AG04449 (cell line): Measurements from ENCODE around the gene CFAP161.

Experiments used
- CTCF ChIA-PET: fragments of 350-600 bp; formaldehyde crosslinking; extraction: SDS; loops from one replicate; lab custom pipeline; 2021; ENCODE audit warnings: antibody characterized with exemption; lab: Yijun Ruan, JAX
- POLR2A ChIA-PET: fragments of 400-600, 350-600 bp; formaldehyde crosslinking; extraction: SDS; loops from one replicate; lab custom pipeline; 2020; ENCODE audit warnings: antibody characterized with exemption, inconsistent platforms; lab: Yijun Ruan, JAX
- DNase-seq: peaks from one replicate; pipeline ENCODE4 v3.0.0-alpha.2; 2010; ENCODE audit warnings: low read depth, low spot score
- H3K4me3 ChIP-seq: 2 replicates; pipeline ENCODE4 v1.5.1; 2011; ENCODE audit warnings: low read depth, mild to moderate bottlenecking, control low read depth, low read length
- TF ChIP-seq, protein P1 (sequence below): IDR thresholded peaks from one replicate; pipeline ENCODE4 v1.5.1; 2011; ENCODE audit warnings: mild to moderate bottlenecking, moderate library complexity, low read length, control low read depth, inconsistent platforms; ENCODE audit not compliant: insufficient read depth; ENCODE audit errors: missing control alignments

CFAP161 gene

DNA sequence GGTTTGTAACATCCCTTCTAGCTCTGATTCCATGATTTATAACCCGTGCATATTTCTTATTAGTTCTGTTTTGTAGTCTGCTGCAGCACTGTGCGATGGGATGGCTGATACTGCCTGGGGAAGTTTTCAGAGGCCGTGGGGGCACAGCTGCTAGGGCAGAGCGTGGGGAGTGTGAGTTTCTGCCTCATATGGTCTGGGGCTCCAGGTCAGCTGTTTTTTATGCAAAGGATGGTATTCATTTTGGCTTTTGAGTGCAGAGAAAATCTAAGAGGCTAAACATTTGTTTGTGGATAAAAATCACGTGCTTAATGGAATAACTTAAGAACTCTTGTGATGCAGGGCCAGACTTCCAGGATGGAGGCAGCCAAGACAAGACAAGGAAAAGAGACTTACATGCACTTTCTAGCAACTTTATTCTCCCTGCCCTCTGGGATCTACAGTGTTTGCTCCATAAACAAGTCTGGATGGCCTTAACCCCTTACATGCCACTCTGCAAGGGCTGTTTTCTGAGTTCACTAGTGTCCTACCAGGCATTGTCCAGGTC lies 45.5 kb upstream of the CFAP161 start:
- no peak overlapping the region for H3K4me3 ChIP-seq
- TF ChIP-seq, protein P1, sequence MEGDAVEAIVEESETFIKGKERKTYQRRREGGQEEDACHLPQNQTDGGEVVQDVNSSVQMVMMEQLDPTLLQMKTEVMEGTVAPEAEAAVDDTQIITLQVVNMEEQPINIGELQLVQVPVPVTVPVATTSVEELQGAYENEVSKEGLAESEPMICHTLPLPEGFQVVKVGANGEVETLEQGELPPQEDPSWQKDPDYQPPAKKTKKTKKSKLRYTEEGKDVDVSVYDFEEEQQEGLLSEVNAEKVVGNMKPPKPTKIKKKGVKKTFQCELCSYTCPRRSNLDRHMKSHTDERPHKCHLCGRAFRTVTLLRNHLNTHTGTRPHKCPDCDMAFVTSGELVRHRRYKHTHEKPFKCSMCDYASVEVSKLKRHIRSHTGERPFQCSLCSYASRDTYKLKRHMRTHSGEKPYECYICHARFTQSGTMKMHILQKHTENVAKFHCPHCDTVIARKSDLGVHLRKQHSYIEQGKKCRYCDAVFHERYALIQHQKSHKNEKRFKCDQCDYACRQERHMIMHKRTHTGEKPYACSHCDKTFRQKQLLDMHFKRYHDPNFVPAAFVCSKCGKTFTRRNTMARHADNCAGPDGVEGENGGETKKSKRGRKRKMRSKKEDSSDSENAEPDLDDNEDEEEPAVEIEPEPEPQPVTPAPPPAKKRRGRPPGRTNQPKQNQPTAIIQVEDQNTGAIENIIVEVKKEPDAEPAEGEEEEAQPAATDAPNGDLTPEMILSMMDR = no peak
- CTCF ChIA-PET = interaction anchor here (3.2 kb wide), 1 partner anchor 178 kb away, joined by 13 read pairs; no protein-coding TSS in a partner anchor
- DNase-seq = no peak
- POLR2A ChIA-PET = no interaction called here

DNA sequence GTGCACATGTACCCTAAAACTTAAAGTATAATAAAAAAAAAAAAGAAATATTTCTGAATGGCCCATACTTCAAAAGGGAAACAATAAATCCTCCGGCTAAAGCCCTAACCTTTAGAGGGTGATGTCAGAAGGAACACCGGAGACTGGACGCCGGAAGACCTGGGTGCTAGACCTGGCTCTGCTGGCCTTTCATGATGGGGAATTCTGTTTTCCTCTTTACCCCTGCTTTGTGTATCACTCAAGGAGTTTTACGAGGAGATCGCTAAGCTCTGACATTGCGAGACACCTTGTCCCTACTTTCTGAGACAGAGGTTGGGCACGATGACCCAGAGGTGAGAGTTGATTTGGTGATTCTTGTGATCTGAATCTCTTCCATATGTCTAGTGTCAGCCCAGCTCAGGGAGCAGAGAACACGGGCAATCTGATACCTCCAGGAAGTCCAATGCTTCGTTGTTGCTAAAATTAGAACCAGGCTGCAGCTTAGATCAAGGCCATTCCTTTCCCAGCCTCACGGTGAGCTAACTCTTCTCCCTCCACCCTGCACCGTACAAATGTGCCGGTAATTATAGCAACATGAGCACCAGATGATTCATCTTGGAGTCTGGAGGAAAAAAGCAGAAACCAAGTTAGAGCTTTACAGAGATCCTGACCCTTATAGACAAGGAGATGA lies 42.0 kb upstream of the CFAP161 start:
- DNase-seq = peak; percentile 86
- H3K4me3 ChIP-seq = peak overlapping the region; percentile 9
- ChIA-PET CTCF (interaction anchor here (1.0 to 29.4 kb wide), 5 partner anchors 10 to 319 kb away, joined by 3 to 1118 read pairs (median 9); no protein-coding TSS in a partner anchor), POLR2A (interaction anchor here (1.4 kb wide), 1 partner anchor 91 kb away, joined by 3 read pairs; the partner anchor contains the start of gene TLNRD1)
- TF ChIP-seq, protein P1 = no peak

DNA sequence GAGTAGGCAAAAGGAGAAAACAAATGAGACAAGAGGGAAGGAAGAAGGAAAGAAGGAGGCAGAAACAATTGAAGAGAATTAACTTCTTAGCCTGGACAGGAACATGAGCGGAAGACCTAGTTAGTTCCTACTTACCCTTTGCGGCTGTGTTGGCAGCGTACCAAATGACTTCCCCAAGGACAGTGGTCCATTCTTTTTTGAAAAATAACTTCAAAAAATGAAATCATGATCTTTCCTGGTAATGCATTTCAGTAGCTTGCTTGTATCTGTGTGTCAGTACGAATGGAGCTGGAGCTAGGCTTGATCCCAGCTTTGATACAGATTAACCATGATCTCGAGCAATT lies 41.5 kb upstream of the CFAP161 start:
- H3K4me3 ChIP-seq = peak overlapping the region; percentile 9
- CTCF ChIA-PET = interaction anchor here (1.0 to 29.4 kb wide), 6 partner anchors 9 to 318 kb away, joined by 3 to 1118 read pairs (median 6); no protein-coding TSS in a partner anchor
- POLR2A ChIA-PET = interaction anchor here (1.4 kb wide), 1 partner anchor 92 kb away, joined by 3 read pairs; the partner anchor contains the start of gene TLNRD1
- TF ChIP-seq, protein P1 = no peak
- no peak for DNase-seq

DNA sequence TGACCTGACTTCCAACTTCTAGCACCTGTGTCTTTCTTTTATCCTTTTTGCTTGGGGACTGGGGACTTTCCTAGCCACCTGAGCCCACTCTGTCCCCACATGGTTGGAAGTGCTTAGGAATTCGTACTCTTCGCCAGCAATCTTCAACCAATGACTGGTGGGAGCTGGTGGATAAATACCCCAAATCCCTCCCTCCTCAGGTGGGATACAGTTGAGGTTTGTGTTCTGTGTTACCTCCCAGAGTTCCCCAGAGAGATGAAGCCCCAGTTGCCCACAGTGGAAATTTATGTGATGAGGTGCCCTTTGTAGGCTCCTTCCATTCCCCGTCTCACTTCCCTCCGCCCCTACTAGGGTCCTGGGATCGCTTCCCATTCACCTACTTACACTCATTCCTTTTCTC lies 40.1 kb upstream of the CFAP161 start:
- TF ChIP-seq, protein P1 = no peak
- no peak overlapping the region for H3K4me3 ChIP-seq
- DNase-seq = no peak
- ChIA-PET POLR2A (no interaction called here), CTCF (interaction anchor here (1.4 to 29.4 kb wide), 3 partner anchors 13 to 170 kb away, joined by 4 to 1118 read pairs (median 30); no protein-coding TSS in a partner anchor)

DNA sequence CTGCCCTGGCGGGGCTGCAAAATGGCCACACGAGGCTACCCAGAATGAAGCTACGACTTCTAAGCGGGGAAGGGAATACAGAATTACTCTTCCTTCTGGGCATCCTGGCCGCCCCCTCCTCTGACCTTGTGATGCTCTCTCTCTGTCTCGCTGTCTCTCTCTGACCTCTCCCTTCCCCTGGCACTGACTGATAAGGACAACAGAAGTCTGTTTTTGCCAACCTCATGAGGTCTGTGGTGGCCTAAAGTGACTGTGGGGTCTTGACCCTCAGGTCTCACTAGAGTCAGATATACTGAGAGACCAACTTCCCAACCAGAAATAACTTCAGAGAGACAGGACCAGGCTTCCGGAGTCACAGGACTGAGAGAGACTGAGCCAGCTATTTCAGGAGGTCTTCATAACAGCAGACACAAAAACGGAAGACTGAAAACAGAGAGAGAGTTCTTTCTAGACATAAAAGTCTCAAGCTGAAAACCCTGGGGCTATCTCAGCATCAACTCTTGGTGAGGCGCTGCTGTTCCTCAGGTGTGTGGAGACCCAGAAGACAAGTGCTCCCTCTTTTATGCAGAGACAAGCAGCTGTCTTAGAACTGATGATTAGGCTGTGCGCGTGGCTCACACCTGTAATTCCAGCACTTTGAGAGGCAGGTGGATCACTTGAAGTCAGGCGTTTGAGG lies 38.2 kb upstream of the CFAP161 start:
- H3K4me3 ChIP-seq = no peak overlapping the region
- TF ChIP-seq, protein P1 = no peak
- CTCF ChIA-PET = interaction anchor here (1.3 to 29.4 kb wide), 4 partner anchors 10 to 169 kb away, joined by 3 to 1118 read pairs (median 18); no protein-coding TSS in a partner anchor
- no peak for DNase-seq
- POLR2A ChIA-PET = no interaction called here
